Vagina (tissue), 2 donors: ENCODE measurements around the gene PHRF1.

Experiments
- POLR2A ChIP-seq, 2 donors: fragments of 450-650 bp; IDR thresholded peaks; one replicate each; pipeline ENCODE4 v1.6.1; 2017; ENCODE audit warnings: antibody characterized with exemption in 2 of 2, mild to moderate bottlenecking in 2 of 2, moderate library complexity in 2 of 2
- TF ChIP-seq, protein P1 (sequence below), 3 experiments: fragments of 450-650 bp in 2 of 3; fragments of 200-600 bp in 1 of 3; sonication (generic) in 1 of 3; IDR thresholded peaks; one replicate each; pipeline ENCODE4 v1.5.1; 2017 to 2019; ENCODE audit warnings: antibody characterized with exemption in 3 of 3, mild to moderate bottlenecking in 2 of 3, moderate library complexity in 2 of 3

DNA sequence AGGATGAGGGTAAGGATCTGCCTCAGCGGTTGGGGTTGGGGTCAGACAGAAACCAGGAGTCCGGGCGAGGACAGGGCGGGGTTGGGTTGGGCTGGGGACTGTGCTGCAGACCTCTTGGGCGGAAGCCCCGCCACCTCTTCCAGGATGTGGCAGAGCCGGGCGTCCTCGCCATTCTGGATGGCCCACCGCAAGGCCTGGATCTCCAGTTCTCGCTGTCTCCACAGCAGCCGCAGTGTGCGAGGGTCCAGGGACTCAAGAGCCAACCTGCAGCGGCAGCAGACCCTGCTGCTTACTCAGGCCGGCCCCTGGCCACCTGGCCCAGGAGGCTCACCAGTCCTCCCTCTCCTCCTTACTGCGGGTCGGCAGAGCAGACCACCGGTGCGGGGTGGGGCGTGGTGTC lies 17.8 kb upstream of the PHRF1 start:
- TF ChIP-seq, protein P1, sequence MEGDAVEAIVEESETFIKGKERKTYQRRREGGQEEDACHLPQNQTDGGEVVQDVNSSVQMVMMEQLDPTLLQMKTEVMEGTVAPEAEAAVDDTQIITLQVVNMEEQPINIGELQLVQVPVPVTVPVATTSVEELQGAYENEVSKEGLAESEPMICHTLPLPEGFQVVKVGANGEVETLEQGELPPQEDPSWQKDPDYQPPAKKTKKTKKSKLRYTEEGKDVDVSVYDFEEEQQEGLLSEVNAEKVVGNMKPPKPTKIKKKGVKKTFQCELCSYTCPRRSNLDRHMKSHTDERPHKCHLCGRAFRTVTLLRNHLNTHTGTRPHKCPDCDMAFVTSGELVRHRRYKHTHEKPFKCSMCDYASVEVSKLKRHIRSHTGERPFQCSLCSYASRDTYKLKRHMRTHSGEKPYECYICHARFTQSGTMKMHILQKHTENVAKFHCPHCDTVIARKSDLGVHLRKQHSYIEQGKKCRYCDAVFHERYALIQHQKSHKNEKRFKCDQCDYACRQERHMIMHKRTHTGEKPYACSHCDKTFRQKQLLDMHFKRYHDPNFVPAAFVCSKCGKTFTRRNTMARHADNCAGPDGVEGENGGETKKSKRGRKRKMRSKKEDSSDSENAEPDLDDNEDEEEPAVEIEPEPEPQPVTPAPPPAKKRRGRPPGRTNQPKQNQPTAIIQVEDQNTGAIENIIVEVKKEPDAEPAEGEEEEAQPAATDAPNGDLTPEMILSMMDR (IDR thresholded peaks at IDR 0.05) = no peak
- no peak for TF ChIP-seq POLR2A (IDR thresholded peaks at IDR 0.05)
